GM19239 (cell line): Measurements from ENCODE around the gene POMT2.
"Not testable (repeated sequence)": the region's sequence is repeated elsewhere in the genome, so short reads cannot be mapped to it uniquely, and the experiment has no call there.

Source experiments
- DNase-seq: peaks from one replicate; pipeline ENCODE4 v3.0.0; 2011; ENCODE audit warnings: low spot score; ENCODE audit not compliant: insufficient read length
- FAIRE-seq: peaks from 2 replicates; lab custom pipeline; 2011; peaks lifted over from hg19 to GRCh38; lab: Jason Lieb, UNC

POMT2 gene

DNA sequence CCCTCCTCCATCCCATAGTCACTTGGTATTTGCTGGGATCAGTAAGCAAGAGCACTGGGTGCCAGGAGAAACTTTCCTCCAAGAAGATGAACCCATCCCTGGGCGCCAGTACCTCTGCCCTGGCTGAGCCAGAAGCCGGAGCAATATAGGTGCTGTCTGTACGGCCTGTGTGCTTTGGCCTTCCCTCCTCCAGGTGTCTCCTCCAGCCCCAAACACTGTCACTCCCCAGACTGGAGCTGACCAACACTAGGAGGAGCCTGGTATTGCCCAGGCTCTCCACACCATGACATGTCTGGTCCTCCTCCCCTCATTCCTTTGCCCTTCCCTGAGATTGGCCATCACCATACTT, 5.0 kb upstream of the POMT2 start:
- no peak for DNase-seq
- no peak for FAIRE-seq

DNA sequence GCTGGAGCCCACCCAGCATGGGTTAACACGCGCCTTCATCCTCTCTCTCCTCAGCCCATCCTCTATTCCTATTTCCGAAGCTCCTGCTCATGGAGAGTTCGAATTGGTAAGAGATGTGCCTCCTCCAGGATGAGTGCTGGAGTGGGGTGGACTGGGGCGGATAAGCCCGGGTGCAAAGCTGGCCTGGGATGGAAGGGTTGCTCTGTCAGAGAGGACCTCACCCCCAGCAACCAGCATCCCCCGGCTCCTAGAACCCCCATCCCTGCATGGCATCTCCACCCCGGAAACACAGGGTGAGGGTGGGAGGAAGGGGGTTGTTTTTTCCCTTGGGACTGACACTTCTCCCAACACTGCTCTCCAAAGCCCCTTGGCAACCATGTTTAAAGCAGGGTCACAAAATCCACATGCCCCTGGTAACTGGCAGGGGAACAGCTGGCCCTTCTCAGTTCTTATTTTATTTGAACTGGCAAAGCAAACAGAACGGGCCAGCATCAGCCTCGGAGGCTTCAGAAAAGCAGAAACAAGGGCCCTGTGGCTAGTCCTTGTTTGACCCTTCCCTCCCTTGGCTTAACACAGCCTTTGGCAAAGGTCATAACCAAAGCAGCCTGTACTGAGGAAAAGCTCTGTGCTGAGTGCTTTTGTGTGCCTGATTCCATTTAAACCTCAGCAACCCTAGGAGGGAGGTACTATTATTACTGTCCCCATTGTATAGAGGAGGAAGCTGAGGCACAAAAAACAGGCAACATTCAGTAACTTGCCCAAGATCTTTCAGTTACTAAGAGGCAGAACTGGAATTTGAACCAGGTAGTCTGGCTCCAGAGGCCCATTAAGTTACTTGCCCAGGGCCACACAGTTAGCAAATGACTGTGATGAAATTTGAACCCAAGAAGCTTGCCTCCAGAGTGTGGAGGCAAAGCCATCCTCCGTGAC, 4.4 kb upstream of the POMT2 start:
- no peak for FAIRE-seq
- DNase-seq: no peak

DNA sequence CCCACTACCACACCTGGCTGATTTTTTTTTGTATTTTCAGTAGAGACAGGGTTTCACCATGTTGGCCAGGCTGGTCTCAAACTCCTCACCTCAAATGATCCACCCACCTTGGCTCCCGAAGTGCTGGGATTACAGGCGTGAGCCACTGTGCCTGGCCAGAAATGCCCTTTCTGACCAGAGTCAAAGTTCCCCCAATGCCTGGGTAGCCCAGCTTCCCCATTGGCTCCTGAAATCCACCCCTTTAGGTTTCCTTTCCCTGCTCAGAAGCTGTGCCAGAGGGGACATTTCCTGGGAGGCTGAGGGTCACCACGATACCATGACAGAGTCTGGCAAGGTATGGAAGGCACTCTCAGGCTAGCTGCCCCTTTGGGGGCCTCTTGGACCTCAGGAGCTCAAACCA, 3.6 kb upstream of the POMT2 start:
- DNase-seq (no peak), FAIRE-seq (no peak)

DNA sequence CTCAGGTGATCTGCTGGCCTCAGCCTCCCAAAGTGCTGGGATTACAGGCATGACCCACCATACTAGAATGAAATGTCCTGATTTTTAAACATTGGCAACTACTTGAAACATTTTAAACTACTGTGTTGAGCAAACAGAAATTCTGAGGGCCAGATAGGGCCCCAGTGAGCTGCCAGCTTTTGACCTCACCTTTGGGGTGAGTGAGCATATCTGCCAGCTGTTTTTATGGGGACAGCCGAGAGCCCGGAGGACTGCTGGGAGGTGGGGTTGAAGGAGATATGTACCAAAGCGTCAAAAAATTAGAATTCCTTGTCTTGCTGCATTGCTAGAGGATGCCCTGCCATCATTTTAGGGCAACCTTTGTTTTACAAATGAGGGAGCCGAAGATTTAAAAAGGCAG, 2.9 kb upstream of the POMT2 start:
- DNase-seq: no peak
- no peak for FAIRE-seq

DNA sequence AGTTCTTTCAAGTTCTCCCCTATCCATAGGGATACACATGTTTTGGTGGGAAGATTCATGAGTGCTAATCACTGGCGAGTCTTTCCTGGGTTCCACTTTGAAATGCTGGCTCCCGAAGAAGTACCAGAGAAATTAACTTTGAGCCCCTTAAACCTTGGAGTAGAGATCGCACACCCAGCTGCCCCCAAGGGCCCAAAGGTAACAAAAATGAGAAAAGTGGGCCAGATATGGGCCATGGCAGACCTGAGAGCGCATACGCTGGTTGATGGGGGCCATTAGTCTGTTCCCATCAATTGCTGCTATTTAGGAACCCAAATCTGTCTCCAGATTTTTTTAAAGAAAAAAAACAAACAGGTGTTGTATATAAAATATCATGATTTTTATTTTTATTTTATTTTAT, 2.3 kb upstream of the POMT2 start:
- DNase-seq: no peak
- FAIRE-seq: no peak

DNA sequence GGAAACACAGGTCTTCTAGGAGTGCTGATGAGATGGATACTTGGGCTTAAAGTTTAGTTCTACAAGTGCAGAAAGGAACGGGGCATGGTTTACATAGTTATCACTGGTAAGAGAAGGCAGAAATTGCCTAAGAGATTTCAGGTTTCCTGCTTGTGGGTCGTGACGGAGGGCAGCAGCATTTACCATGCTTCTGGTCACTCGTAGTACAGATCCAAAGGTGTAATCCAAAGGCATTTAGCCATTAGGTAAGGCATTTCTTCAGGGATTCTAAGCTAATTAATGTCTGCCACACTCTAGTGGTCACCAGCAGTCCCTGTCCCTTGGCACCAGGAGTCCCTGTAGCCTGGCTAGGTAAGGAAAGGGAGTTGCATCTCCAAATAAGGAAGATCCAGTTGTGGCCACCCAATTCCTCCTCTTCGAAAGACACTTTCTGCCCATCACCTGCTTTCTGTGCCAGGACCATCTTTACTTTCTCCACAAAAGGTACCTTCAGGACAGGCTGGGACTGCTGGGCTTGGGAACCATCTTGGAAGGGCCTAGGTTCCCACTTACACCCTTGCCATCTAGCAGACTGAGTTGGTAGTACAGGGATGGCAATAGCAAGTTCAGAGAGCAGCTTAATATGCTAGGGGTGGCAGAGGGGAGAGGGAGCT, 1.7 kb upstream of the POMT2 start:
- DNase-seq: no peak
- peak; percentile 37 for FAIRE-seq

DNA sequence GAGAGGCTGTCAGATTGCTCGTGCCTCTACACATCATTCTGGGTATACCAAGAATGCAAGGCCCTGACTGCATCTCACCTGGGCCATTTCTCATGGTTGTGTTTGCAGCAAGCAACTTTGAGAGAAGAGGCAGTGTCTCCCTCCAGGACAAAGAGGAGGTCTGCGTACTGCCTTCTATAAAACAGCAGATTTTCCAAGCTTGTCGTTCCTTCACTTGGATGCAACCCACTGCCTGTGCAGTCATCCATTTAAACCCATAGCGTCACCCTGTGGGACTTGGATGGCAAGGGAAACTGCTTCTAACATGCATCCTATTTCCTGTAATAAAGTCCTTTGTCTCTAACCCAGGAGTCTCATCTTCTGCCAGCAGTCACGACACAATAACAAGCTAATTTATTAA, 1.3 kb downstream of the POMT2 start:
- DNase-seq (no peak), FAIRE-seq (no peak)

DNA sequence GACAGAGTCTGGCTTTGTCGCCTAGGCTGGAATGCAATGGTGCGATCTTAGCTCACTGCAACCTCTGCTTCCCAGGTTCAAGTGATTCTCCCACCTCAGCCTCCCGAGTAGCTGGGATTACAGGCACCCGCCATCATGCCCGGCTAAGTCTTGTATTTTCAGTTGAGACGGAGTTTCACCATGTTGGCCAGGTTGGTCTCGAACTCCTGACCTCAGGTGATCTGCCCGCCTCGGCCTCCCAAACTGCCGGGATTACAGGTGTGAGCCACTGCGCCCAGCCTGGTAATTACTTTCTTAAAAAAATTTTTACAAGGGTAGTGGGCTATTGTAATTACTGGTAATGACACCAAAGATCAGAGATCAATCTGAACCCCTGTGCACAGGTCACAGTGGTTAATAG, 1.9 kb downstream of the POMT2 start:
- not testable (repeated sequence) for FAIRE-seq, DNase-seq

DNA sequence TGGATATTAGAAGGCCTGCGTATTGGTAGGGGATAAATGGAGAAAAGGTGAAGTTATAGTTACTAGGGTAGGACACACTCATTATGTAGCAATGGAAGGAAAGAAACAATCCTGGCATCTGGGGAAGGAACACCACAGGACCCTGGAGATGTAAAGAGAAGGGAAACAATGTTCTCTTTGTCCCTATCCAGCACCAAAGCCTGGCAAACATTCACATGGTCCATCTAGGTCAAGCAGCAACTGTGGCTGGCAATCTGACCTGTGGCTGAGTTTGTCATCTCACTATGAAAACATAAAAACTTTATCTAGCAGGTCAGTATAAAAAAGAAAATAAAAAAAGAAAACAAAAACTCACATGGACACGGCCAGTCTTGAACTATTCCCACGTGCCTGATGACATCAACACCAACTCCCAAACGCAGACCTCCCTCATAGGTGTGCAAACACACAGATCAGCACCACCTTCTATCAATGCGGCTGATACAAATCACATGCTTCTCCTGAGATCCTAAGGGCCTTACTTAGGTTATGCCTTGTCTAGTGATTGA, 2.6 kb downstream of the POMT2 start:
- FAIRE-seq: no peak
- DNase-seq: no peak

DNA sequence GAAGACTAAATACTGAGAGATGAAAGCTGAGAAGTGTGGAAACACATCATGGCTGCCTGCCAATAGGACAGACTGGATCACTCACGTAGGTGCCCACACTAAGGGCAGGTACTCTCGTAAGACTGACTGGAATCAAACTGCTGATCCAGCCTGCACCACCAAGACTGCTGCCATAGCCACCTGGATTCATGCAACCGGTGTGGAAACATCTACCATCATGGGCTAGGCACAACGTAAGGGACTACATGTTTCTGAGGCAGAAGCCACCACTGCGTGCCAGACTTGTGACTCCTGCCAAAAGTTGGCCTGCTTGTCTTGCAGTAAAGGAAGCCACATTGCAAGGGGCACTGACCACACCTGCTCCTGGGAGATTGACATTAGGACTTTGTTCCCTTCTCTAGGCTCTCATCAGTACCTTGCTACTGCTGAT, 3.8 kb downstream of the POMT2 start:
- no peak for FAIRE-seq
- DNase-seq: no peak

DNA sequence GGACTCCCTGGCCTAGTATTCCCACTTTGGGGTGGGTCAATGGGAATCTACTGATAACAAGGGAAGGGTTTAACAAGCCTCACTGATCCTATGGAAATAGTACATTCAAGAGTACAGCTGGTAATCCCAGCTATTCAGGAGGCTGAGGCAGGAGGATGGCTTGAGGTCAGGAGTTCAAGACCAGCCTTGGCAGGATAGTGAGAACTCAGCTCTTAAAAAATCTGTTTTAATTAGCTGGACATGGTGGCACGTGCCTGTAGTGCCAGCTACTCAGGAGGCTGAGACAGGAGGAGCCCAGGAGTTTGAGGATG, 4.5 kb downstream of the POMT2 start:
- DNase-seq (no peak), FAIRE-seq (no peak)

DNA sequence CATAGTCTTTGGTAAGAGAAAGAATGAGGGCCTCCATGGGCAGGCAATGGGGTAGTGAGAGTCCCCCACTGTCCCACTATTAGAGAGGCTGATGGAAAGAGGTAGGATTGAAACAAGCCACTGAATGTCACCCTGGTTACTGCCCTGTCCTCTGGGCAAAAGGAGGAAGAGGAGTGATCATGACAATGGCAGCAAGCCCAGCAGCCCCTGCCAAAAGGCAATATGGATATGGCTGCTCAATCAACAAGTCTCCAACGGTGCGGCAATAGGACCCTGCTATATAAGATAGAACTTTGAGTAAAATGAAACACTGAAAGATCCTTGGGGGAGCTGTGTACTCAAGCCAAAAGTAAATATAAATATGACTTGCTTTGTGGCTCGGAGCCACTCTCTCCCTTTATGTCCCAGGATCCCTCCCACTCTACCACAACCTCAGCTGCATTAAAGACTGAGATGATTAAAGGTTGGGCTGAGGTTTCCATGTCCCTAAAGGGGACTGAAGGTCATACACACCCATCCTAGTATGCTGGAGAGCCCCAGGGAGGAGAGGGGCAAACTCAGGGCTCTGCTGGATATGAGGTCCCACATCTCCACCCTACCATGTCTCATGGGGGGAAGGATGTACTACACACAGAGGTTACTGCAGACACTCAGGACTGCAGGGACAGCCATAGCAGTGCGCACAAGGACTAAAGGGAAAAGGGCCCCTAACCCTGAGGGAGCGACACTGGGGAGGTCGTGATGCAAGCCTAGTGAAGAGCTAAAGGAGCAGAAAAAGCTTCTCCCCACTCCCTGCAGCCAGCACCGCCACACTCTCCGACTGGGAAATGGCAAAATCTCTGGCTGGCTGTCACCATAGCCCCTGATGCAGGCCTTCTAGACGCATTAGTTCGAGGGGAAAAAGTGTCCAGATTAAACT, 5.9 kb downstream of the POMT2 start:
- no peak for FAIRE-seq
- DNase-seq: no peak

DNA sequence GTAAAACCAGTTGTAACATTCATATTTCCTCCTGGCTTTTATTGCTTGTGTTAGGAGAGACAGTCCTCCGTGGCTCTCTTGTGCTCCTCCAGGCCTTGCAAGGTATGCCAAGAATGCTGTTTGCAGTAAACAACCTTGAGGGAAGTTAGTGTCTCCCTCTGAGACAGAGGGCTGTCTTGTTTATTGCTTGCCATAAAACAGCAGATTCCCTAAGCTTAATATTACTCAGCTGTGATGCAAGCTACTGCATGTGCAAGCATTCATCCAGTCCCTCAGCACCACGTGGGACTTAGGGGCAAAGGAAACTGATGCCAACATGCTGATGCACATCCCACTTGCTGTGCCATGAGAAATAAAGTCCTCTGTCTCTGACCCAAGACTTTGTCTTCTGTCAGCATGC, 6.6 kb downstream of the POMT2 start:
- DNase-seq: no peak

DNA sequence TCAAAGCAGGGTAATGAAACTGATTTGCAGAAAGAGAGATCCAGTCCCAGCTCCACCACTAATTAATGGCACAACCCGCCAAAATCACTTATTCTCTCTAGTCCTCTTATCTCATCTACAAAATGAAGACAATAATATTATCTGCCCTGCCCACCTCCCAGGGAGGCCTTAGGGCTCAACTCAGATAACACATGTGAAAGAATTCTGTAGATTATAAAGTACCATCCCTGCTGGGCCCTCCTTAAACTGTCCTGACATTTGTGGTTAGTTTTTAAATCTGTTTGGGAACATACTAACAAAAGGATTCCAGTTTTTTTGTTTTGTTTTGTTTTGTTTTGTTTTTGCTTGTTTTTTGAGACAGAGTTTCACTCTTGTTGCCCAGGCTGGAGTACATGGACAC, 7.3 kb downstream of the POMT2 start:
- no peak for FAIRE-seq
- DNase-seq: no peak

More for the DNA sequence above, 6.6 kb downstream of the POMT2 start:
- FAIRE-seq: no peak

DNA sequence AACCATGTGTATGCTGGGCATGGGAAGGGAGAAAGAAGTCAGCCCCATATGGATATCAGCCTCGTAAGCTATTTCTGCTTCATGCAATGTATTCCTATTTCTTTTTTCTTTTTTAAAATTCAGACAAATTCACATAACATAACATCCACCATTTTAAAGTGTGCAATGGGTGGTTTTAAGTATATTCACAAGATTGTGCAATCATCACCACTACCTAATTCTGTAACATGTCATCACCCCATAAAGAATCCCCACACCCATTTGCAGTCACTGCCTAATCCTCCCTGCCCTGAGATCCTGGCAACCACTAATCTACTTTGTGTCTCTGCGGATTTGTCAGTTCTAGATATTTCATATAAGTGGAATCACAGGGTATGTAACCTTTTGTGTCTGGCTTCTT, 9.5 kb downstream of the POMT2 start:
- no peak for DNase-seq
- FAIRE-seq: no peak

DNA sequence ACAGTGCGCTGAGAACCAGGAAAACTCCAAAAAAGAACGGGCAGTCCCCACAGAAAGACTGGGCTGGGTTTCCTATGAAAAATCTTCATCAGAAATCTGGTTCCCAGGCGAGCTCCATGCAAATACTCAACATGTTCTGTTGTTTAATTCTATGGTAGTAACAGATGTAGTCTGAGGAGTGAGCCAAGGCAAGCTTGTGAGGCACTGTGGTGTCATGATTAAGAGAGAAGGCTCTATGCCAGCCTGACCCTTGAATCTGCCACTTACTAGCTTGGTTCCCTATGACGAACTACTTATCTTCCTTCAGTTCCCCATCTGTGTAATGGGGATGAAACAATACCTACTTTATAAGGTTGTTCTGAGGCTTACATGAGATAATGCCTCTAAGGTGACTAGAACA, 10.7 kb downstream of the POMT2 start:
- FAIRE-seq (no peak), DNase-seq (no peak)

DNA sequence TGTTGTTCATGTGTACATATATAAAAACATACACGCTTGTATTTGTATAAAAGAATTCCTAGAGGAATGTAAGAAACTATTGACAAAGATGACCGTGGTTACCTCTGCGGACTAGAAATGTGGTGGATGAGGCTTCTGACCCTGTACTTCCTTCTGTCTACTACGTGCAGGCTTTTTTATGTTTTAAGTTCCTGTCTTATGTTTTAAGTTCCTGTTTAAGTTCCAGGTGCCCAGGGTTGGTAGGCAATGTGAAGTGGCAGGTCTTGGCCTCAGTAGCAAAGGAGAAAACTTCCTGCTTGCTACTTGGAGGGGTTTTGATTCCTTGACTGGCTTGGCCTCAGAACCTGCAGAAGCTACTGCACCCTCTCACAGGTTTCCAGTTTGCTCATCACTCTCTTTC, 11.6 kb downstream of the POMT2 start:
- DNase-seq (no peak), FAIRE-seq (no peak)

DNA sequence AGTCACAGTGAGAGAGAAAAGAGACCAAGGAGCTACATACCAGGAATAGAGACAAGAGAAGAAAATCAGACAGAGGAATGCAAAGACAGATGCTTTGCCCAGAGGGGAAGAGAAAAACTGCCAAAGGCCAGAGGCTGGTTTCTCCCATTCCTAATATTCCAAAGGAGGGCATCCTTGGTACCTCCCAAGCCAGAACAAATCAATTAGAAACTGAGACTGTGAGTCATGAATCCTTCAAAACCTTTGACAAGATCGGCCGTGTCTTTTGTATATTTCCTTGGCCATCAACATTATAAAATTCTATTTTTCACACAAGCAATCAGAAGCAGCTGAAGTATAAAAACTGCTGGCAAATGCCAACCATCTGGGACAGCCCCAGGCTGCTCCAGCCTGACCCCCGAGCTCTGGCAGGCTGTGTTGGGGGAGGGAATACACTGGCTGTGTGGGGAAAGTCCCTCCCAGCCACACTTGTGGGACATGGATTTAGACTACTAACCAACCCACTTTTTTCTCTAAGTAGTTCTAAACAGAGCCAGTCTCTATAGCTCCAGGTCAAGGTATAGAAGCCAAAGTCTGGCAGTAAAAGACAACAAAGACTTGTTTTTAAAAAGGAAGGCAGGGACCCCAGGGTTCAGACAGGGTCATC, 13.7 kb downstream of the POMT2 start:
- FAIRE-seq: no peak

DNA sequence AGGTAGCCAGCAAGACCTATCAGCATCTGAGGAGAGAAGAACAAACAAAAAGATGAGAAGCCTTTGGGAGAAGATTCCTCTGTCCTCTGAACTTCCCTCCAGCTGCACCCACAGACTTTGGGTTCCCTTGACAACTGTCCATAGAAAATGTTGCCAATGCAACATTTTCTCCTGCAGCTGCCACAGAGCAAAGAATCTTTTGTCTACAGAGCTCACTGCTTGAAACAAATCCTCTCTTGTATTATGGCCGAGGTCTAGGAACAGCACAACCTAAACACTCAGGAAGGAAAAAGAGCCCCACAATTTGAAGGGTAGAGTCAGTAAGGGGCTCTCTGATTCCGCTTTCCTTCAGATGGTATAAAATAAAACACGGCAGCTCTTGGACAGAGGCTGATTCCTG, 14.3 kb downstream of the POMT2 start:
- FAIRE-seq: no peak

More for the DNA sequence above, 13.7 kb downstream of the POMT2 start:
- DNase-seq: no peak

DNA sequence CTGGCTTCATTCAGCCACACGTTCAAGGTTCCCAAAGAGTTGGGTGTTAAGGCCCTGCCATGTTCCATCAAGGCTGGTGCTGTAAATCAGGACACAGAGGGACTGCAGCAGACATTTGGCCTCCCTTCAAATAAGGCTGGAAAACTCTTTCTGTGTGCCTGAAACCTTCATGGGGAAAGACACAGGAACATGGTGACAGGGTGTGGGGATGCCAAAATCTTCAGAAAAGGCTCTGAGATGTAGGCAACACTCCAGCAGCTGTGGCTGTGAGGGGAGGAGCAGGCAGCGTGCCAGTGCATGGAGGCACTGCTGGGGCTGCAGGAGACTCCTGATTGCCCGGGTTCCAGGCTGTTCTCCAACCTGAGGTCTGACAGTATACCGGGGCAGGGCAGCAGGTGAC, 15.0 kb downstream of the POMT2 start:
- DNase-seq: no peak
- FAIRE-seq: no peak

More for the DNA sequence above, 14.3 kb downstream of the POMT2 start:
- DNase-seq: no peak
